T-helper 1 cell treated with Interleukin-12 subunit alpha and Interleukin-12 subunit beta and Interleukin-4 antibody, amounts not matched to agents 30 μg/mL and 1 μg/mL, for 36 hours (primary cell): ENCODE measurements around the gene POLD4.

Source experiments
- H3K27ac Mint-ChIP-seq: one replicate; pipeline ENCODE4 v1.8.0; 2021; ENCODE audit warnings: mild to moderate bottlenecking, mixed read lengths
- H3K27me3 Mint-ChIP-seq: one replicate; pipeline ENCODE4 v1.8.0; 2021; ENCODE audit warnings: low read depth, mixed read lengths
- H3K36me3 Mint-ChIP-seq: one replicate; pipeline ENCODE4 v1.8.0; 2021; ENCODE audit warnings: low read depth, mixed read lengths
- H3K4me1 Mint-ChIP-seq: one replicate; pipeline ENCODE4 v1.8.0; 2021; ENCODE audit warnings: low read depth, mixed read lengths
- H3K4me3 Mint-ChIP-seq: one replicate; pipeline ENCODE4 v1.8.0; 2021; ENCODE audit warnings: mild to moderate bottlenecking, moderate library complexity, mixed read lengths
- H3K9me3 Mint-ChIP-seq: one replicate; pipeline ENCODE4 v1.8.0; 2021; ENCODE audit warnings: mixed read lengths

Gene POLD4

GRCh38 chr11:67393990-67394389 lies 40.6 kb upstream of the POLD4 start:
- peaks cover 32% of the 10 kb centered on the region for H3K36me3 Mint-ChIP-seq
- H3K4me3 Mint-ChIP-seq = peak overlapping the region; percentile 43
- H3K4me1 Mint-ChIP-seq = peaks cover 38% of the 10 kb centered on the region
- no peaks in the 10 kb centered on the region for H3K27me3 Mint-ChIP-seq
- peak overlapping the region; percentile 1 for H3K27ac Mint-ChIP-seq
- no peaks in the 10 kb centered on the region for H3K9me3 Mint-ChIP-seq

- Mint-ChIP-seq H3K36me3 (peaks cover 30% of the 10 kb centered on the region), H3K9me3 (no peaks in the 10 kb centered on the region), H3K27ac (no peak overlapping the region), H3K4me3 (peak overlapping the region; percentile 44), H3K4me1 (peaks cover 39% of the 10 kb centered on the region), H3K27me3 (no peaks in the 10 kb centered on the region)
Observed at GRCh38 chr11:67393437-67393836, 40.1 kb upstream of the POLD4 start.

- Mint-ChIP-seq H3K27me3 (peaks cover 4% of the 10 kb centered on the region), H3K4me1 (peaks cover 35% of the 10 kb centered on the region), H3K27ac (peak overlapping the region; percentile 84), H3K36me3 (peaks cover 22% of the 10 kb centered on the region), H3K4me3 (peak overlapping the region; percentile 91), H3K9me3 (no peaks in the 10 kb centered on the region)
Observed at GRCh38 chr11:67392183-67392715, 38.9 kb upstream of the POLD4 start.

GRCh38 chr11:67391304-67392182 lies 38.2 kb upstream of the POLD4 start, which contains the start of gene RAD9A:
Gene RAD9A, plus strand, starts transcription at chr11:67391986. Its CDS starts 59 bp downstream, at chr11:67392045.
- peak within 1 kb of the TSS; percentile 84 for H3K27ac Mint-ChIP-seq
- H3K9me3 Mint-ChIP-seq = no peaks in the 10 kb centered on the region
- peaks cover 4% of the 10 kb centered on the region for H3K27me3 Mint-ChIP-seq
- H3K4me3 Mint-ChIP-seq = peak within 1 kb of the TSS; percentile 91
- H3K4me1 Mint-ChIP-seq = peaks cover 30% of the 10 kb centered on the region
- H3K36me3 Mint-ChIP-seq = peaks cover 18% of the 10 kb centered on the region

GRCh38 chr11:67390947-67391303 lies 37.6 kb upstream of the POLD4 start:
- Mint-ChIP-seq H3K4me3 (peak overlapping the region; percentile 91), H3K9me3 (no peaks in the 10 kb centered on the region), H3K4me1 (peaks cover 27% of the 10 kb centered on the region), H3K27ac (peak overlapping the region; percentile 45), H3K36me3 (peaks cover 14% of the 10 kb centered on the region), H3K27me3 (peaks cover 7% of the 10 kb centered on the region)

GRCh38 chr11:67389477-67389876 lies 36.1 kb upstream of the POLD4 start:
- peaks cover 27% of the 10 kb centered on the region for H3K4me1 Mint-ChIP-seq
- peak overlapping the region; percentile 75 for H3K4me3 Mint-ChIP-seq
- peaks cover 15% of the 10 kb centered on the region for H3K27me3 Mint-ChIP-seq
- peak overlapping the region; percentile 46 for H3K27ac Mint-ChIP-seq
- H3K36me3 Mint-ChIP-seq = peaks cover 10% of the 10 kb centered on the region
- no peaks in the 10 kb centered on the region for H3K9me3 Mint-ChIP-seq

- H3K27ac Mint-ChIP-seq = no peak overlapping the region
- H3K4me3 Mint-ChIP-seq = no peak overlapping the region
- peaks cover 5% of the 10 kb centered on the region for H3K36me3 Mint-ChIP-seq
- peaks cover 17% of the 10 kb centered on the region for H3K27me3 Mint-ChIP-seq
- H3K9me3 Mint-ChIP-seq = no peaks in the 10 kb centered on the region
- peaks cover 19% of the 10 kb centered on the region for H3K4me1 Mint-ChIP-seq
Observed at GRCh38 chr11:67387518-67387917, 34.2 kb upstream of the POLD4 start.

- H3K4me1 Mint-ChIP-seq = peaks cover 20% of the 10 kb centered on the region
- H3K9me3 Mint-ChIP-seq = no peaks in the 10 kb centered on the region
- H3K4me3 Mint-ChIP-seq = no peak overlapping the region
- no peak overlapping the region for H3K27ac Mint-ChIP-seq
- peaks cover 3% of the 10 kb centered on the region for H3K36me3 Mint-ChIP-seq
- peaks cover 20% of the 10 kb centered on the region for H3K27me3 Mint-ChIP-seq
Observed at GRCh38 chr11:67387069-67387468, 33.7 kb upstream of the POLD4 start.

- peaks cover 14% of the 10 kb centered on the region for H3K4me1 Mint-ChIP-seq
- H3K36me3 Mint-ChIP-seq = no peaks in the 10 kb centered on the region
- H3K4me3 Mint-ChIP-seq = no peak overlapping the region
- no peak overlapping the region for H3K27ac Mint-ChIP-seq
- peaks cover 33% of the 10 kb centered on the region for H3K27me3 Mint-ChIP-seq
- H3K9me3 Mint-ChIP-seq = no peaks in the 10 kb centered on the region
Observed at GRCh38 chr11:67384851-67385366, 31.6 kb upstream of the POLD4 start.

- H3K4me3 Mint-ChIP-seq = no peak overlapping the region
- H3K27ac Mint-ChIP-seq = no peak overlapping the region
- peaks cover 3% of the 10 kb centered on the region for H3K4me1 Mint-ChIP-seq
- H3K9me3 Mint-ChIP-seq = no peaks in the 10 kb centered on the region
- no peaks in the 10 kb centered on the region for H3K36me3 Mint-ChIP-seq
- peaks cover 32% of the 10 kb centered on the region for H3K27me3 Mint-ChIP-seq
Observed at GRCh38 chr11:67382276-67383136, 29.2 kb upstream of the POLD4 start.

- Mint-ChIP-seq H3K9me3 (no peaks in the 10 kb centered on the region), H3K4me1 (peaks cover 3% of the 10 kb centered on the region), H3K4me3 (no peak overlapping the region), H3K27ac (no peak overlapping the region), H3K36me3 (no peaks in the 10 kb centered on the region), H3K27me3 (peaks cover 36% of the 10 kb centered on the region)
Observed at GRCh38 chr11:67381244-67381972, 28.1 kb upstream of the POLD4 start.

GRCh38 chr11:67379061-67380058 lies 26.0 kb upstream of the POLD4 start:
- H3K36me3 Mint-ChIP-seq = no peaks in the 10 kb centered on the region
- no peak overlapping the region for H3K4me3 Mint-ChIP-seq
- no peak overlapping the region for H3K27ac Mint-ChIP-seq
- peaks cover 43% of the 10 kb centered on the region for H3K27me3 Mint-ChIP-seq
- H3K9me3 Mint-ChIP-seq = no peaks in the 10 kb centered on the region
- peaks cover 3% of the 10 kb centered on the region for H3K4me1 Mint-ChIP-seq

- Mint-ChIP-seq H3K4me3 (no peak overlapping the region), H3K9me3 (no peaks in the 10 kb centered on the region), H3K36me3 (no peaks in the 10 kb centered on the region), H3K27me3 (peaks cover 50% of the 10 kb centered on the region), H3K4me1 (peaks cover 7% of the 10 kb centered on the region), H3K27ac (no peak overlapping the region)
Observed at GRCh38 chr11:67378544-67378943, 25.2 kb upstream of the POLD4 start.
